ENCODE results near the gene SIRT4. TPM values are rescaled to one million over a fixed set of nuclear protein-coding genes. Genes with fewer than 3 reads are reported as not detected.
A peak's percentile ranks its signal among the peaks of the same experiment; 100 is the strongest.

SIRT4 gene
- total and polyA plus RNA-seq, 2 of the 13 experiments (the other 11 are each of a cell fraction or from before 2014, with no cell fraction given) = 3.4 to 5.8 TPM

DNA sequence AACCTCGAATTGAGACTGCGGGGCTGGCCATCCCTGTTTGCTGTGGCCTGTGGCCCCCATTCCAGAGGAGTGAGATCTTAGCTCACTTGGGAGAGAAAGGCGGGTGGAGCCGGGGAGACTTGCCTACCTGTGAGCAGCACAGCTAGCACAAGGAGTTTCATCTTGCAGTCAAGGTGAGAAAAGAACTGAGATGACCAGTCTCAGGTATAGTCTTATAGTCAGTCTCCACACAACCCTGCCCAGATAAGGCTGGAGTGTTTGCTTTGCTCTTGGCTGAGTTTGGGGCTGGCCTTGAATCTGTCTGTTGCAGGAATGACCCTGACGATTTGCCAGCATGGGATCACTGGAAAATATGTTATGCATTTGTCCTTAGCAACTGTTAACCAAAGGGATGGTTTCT, 25.5 kb downstream of the SIRT4 start, which contains the start of gene PLA2G1B (continued):
- TF ChIP-seq ASH2L (IDR thresholded peaks at IDR 0.05; ENCODE audit: insufficient read length, low read depth, low read length) = peak; percentile 27
- no peak for TF ChIP-seq ZNF777 (CRISPR knock-in tag; IDR thresholded peaks at IDR 0.05)
- no peak for TF ChIP-seq HOXA9 (CRISPR knock-in tag; IDR thresholded peaks at IDR 0.05; ENCODE audit: borderline replicate concordance)
- no peak for TF ChIP-seq NR2F2 (IDR thresholded peaks at IDR 0.05; ENCODE audit: borderline replicate concordance, low read depth)
- no peak for TF ChIP-seq ZNF672 (CRISPR knock-in tag; IDR thresholded peaks at IDR 0.05)
- 0 out of 2 replicates have a peak, but pooled peaks have one; percentile 15 for TF ChIP-seq ZNF317 (CRISPR knock-in tag; IDR thresholded peaks at IDR 0.05)
- TF ChIP-seq MZF1 (CRISPR knock-in tag; IDR thresholded peaks at IDR 0.05; ENCODE audit: borderline replicate concordance) = no peak
- no peak for TF ChIP-seq NR0B2 (CRISPR knock-in tag; IDR thresholded peaks at IDR 0.05)
- no peak for TF ChIP-seq ZNF607 (CRISPR knock-in tag; IDR thresholded peaks at IDR 0.05; ENCODE audit: borderline replicate concordance)
- 0 out of 2 replicates have a peak, but pooled peaks have one; percentile 7 for TF ChIP-seq ZNF644 (CRISPR knock-in tag; IDR thresholded peaks at IDR 0.05; ENCODE audit: low read depth)
- TF ChIP-seq ZNF841 (CRISPR knock-in tag; IDR thresholded peaks at IDR 0.05; ENCODE audit: borderline replicate concordance) = no peak
- no peak for TF ChIP-seq MIER3 (CRISPR knock-in tag; IDR thresholded peaks at IDR 0.05; ENCODE audit: borderline replicate concordance)
- no peak for TF ChIP-seq ZKSCAN8 (CRISPR knock-in tag; IDR thresholded peaks at IDR 0.05; ENCODE audit: borderline replicate concordance)
- no peak for TF ChIP-seq NFKBIZ (CRISPR knock-in tag; IDR thresholded peaks at IDR 0.05)
- TF ChIP-seq GATAD2A (CRISPR knock-in tag; IDR thresholded peaks at IDR 0.05) = 0 out of 2 replicates have a peak, but pooled peaks have one; percentile 9
- TF ChIP-seq ZNF691 (CRISPR knock-in tag; IDR thresholded peaks at IDR 0.05; ENCODE audit: borderline replicate concordance, low read depth) = no peak
- TF ChIP-seq IKZF4 (CRISPR knock-in tag; IDR thresholded peaks at IDR 0.05; ENCODE audit: borderline replicate concordance, low read depth, not compliant biosample characterization) = no peak
- TF ChIP-seq NFIC (IDR thresholded peaks at IDR 0.05; ENCODE audit: low read length) = no peak
- no peak for TF ChIP-seq TAF1 (CRISPR knock-in tag; IDR thresholded peaks at IDR 0.05)
- TF ChIP-seq, protein P1, sequence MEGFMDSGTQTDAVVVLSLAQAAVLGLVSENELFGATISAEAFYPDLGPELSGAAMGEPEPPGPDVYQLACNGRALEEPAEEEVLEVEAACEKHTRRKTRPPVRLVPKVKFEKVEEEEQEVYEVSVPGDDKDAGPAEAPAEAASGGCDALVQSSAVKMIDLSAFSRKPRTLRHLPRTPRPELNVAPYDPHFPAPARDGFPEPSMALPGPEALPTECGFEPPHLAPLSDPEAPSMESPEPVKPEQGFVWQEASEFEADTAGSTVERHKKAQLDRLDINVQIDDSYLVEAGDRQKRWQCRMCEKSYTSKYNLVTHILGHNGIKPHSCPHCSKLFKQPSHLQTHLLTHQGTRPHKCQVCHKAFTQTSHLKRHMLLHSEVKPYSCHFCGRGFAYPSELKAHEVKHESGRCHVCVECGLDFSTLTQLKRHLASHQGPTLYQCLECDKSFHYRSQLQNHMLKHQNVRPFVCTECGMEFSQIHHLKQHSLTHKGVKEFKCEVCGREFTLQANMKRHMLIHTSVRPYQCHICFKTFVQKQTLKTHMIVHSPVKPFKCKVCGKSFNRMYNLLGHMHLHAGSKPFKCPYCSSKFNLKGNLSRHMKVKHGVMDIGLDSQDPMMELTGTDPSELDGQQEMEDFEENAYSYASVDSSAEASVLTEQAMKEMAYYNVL (CRISPR knock-in tag; IDR thresholded peaks at IDR 0.05; ENCODE audit: borderline replicate concordance) = 0 out of 2 replicates have a peak, but pooled peaks have one; percentile 15
- TF ChIP-seq ZNF572 (CRISPR knock-in tag; IDR thresholded peaks at IDR 0.05) = no peak
- no peak for TF ChIP-seq GATA4 (IDR thresholded peaks at IDR 0.05; ENCODE audit: borderline replicate concordance, low read depth)
- TF ChIP-seq ZNF101 (CRISPR knock-in tag; IDR thresholded peaks at IDR 0.05; ENCODE audit: borderline replicate concordance, low read depth) = no peak
- TF ChIP-seq ZBTB8A (CRISPR knock-in tag; IDR thresholded peaks at IDR 0.05; ENCODE audit: borderline replicate concordance, low read depth) = no peak
- TF ChIP-seq NCOR1 (IDR thresholded peaks at IDR 0.05; ENCODE audit: borderline replicate concordance, low read length) = no peak
- no peak for TF ChIP-seq ATM (IDR thresholded peaks at IDR 0.05; ENCODE audit: borderline replicate concordance)
- TF ChIP-seq CENPX (CRISPR knock-in tag; IDR thresholded peaks at IDR 0.05) = no peak
- TF ChIP-seq AGO1 (IDR thresholded peaks at IDR 0.05; ENCODE audit: low read depth, low read length, poor library complexity, severe bottlenecking) = no peak
- no peak for TF ChIP-seq ZNF160 (CRISPR knock-in tag; IDR thresholded peaks at IDR 0.05)
- TF ChIP-seq NR2F1 (CRISPR knock-in tag; IDR thresholded peaks at IDR 0.05) = no peak

Data from HepG2 (cell line).